GM18505 (cell line): ENCODE results near the gene FXYD6.

Experiments used
- ATAC-seq: cut with Tn5 transposase; IDR thresholded peaks from one replicate; pipeline ENCODE4 v1.9.1; 2021; ENCODE audit not compliant: unreplicated experiment
- POLR2A ChIP-seq: IDR thresholded peaks from 4 replicates; pipeline ENCODE4 v1.6.1; 2011; ENCODE audit warnings: borderline replicate concordance; ENCODE audit not compliant: insufficient read depth, insufficient read length; ENCODE audit errors: extremely low read depth

FXYD6 gene

DNA sequence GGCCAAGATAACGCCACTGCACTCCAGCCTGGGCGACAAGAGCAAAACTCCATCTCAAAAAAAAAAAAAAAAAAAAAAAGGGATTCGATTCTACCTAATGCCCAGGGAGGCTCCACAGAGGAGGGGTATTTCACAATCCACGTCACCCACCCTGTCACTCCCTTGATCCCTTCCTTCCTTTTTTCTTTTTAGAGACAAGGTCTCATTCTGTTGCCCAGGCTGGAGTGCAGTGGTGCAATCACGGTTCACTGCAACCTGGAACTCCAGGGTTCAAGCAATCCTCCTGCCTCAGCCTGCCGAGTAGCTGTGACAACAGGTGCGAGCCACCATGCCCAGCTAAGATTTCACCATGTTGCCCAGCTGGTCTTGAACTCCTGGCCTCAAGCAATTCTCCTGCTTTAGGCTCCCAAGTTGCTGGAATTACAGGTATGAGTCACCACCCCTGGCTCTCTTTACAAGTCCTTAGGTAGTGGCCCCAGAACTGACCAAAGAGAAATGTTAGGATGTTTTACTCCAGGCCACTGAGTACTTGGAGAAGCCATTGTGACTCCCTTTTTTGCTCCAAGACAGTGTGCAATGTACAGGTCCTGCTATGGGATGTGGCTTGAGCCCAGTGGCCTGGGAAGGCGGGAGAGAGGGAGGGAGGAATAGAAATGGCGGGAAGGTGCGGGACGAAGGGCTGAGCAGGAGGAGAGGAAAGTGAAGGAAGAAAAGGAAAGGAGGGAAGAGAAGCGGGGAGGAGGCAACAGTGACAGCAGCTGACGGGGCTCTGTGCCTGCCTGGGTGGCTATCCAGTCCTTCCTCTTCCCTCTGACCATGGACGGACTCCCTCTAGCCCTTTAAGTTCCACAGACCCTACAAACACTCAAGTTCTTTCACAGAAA, 40.1 kb downstream of the FXYD6 start:
- TF ChIP-seq POLR2A, result no peak
- ATAC-seq, result no peak

DNA sequence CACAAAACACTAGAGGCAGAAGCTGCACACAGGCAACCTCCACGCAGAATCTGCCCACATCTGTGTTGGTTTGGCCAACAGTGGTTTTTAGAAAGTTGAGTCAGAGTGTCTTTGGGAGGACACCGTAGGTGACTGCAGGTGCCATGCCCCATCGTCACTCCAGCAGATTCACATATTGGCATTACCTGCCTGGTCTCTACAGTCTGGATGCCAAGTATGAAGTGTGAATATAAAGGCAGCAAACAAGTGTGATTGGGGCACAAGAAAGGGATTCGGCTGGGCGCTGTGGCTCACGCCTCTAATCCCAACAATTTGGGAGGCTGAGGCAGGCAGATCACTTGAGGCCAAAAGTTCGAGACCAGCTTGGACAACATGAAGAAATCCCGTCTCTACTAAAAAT, 40.9 kb downstream of the FXYD6 start:
- TF ChIP-seq POLR2A, result no peak
- no peak for ATAC-seq

DNA sequence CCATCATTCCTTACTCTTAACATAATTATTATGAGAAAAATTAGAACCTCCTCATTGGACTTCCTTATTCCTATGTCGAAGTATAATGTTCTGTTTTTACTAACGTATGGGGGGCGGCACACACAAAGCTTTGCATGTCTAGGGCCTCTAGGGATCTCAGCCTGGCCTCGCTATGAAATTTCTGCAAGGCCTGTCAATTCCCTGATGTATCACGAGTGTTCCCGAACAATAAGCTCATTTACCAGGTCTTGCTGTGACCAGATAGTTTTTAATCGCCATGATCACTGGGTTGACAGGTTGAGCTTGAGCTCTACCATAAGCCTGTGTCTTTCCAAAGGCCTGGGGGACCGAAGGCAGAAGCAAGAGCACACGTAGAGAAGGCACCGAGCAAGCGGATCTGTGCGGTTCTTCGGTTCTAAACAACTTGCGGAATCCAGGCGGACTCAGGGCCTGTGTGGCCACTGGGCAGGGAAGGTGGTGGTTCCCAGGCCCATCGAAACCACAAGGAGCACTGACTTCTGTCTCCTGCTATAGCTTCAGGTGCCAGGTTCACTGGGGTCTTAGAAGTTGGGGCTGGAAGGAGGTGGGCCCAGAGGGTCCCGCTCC, 41.5 kb downstream of the FXYD6 start:
- no peak for TF ChIP-seq POLR2A
- ATAC-seq, result no peak

DNA sequence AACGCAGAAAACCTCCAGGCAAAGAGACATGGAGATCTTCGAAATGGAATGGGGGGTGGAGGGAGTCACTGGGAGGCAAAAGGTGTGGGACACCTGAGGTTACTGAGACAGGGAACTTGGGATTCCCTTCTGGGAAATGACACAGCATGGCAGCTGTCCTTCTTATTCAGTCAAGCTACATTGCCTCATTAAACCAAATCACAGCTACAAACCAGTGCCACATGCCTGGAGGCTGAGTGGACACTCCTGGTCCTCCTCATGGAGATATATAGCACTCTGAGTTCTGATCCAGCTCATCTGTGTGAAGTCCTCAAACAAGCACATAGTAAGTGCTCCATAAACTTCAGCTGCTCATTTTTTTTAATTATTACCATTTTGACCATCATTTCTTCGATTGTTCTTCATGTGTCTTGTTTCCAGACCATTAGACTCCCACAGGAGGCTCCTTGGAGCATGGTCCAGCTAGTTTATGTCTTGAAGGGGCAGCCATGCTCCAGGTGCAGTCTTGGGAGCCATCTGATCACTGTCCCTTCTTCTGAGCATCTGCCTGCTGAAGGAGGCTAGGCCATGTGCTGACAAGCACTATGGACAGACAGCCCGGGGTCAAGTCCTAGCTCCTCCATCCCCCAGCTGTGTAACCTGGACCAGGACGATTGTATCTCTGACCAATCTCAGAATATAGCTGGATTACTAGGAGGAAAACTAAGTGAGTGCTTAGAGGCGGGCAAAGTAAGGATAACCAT, 42.2 kb downstream of the FXYD6 start:
- TF ChIP-seq POLR2A, result no peak

DNA sequence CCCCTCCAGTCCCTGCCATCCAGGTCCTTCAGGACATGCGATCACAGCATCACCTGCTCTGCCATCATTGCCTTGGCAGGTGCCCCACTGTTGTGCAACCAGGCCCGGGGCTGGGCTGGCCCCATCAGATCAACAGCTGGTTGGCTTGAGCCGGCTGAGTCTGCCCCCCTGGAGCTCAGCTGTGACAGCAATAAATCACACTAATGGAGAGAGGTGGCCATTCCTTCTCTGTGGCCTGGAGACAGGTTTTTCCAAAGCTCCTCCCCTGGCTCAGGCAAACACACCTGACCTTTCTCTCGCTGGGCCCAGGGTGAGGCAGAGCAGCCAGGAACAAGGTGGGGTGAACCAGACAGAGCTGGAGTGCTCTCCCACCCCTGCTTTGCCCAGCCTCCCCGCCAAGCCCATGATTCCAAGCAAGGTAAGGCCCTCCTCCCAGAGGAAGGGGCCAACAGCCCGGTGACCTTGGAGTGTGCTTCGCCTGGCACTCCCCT, 43.0 kb downstream of the FXYD6 start:
- no peak for TF ChIP-seq POLR2A
- no peak for ATAC-seq

More for the DNA sequence above, 42.2 kb downstream of the FXYD6 start:
- no peak for ATAC-seq

DNA sequence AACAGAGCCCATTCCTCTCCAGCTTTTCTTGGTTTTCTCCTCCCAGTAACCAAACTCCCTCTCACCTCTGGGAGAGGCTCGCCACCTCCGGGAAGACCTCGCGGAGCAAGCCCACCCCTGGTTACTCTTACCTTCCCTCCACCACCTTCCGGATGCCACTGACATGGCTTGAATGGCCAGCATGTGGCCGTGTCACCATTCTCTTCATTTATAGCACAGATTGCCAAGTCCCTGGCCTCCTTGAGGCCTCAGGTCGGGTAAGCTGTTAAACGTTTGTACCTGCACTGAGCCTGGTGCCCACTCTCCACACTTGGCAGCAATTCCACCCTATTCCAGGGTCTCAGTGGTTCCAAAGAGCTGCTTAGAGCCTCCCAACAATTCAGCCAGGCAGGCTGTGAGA, 43.9 kb downstream of the FXYD6 start:
- no peak for ATAC-seq
- no peak for TF ChIP-seq POLR2A

DNA sequence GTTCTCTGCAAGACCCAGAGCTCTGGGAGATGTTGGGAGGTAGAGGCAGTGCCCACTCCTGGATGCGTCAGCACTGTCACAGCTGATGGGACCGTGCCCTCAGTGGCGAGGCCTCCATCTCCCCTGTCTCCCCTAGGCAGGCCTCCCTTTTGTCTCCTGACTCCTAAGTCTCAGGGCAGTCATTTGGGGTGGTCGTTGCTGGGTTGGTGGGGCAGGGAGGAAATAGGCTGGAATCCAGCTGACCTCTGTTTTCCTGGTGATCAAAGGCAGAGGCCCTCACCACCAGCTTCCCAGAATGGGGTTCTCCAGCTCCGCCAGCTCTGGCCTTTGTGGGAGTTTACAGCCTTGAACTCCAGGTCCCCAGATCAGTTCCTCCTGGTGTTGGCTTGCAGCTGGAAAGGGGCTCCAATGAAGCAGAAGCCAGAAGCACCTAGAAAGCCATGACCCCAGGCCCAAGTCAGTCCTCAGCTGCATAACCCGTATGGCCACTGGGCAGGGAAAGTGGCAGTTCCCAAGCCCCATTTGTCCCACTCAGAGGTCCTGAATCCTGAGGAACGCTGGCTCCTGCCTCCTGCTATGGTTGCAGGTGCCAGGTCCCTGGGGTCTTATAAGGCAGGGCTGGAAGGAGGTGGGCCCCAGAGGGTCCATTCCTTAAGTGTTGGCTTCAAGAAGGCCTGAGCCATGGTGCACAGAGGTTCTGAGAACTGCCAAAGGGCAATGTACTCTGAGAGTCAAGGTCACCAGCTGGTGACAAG, 44.6 kb downstream of the FXYD6 start:
- no peak for TF ChIP-seq POLR2A
- ATAC-seq, result no peak

DNA sequence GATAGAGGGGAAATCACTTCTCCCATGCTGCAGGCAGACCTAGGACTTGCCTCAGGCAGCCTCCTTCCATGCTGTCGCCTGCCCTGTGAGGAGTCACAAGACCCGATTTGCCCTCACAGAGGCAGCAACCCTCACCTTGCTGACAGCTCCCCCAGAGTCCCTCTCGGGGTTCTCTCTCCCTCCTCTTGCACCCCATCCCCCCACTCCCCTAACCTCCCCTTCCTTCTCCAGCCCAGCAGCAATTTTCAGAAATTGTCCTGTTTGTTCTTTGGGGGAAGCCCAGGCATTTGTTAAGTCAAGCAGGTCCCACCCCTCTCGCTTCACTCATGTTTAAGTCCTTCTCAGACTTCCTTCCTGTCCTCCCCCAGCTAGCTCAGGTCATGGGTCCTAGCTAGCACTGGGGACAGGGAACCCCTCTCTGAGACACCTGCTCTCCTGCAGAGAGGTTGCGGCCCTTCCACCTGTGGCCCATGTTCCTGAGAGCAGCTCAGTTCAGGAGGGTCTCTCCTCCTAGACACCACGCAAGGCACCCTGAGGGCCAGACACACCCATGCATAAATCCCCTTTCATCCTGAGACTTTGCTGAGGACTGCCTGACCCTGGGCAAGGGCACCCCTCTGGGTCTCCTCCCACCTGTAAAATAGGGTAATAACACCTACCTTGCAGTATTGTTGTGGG, 45.6 kb downstream of the FXYD6 start:
- TF ChIP-seq POLR2A, result no peak
- ATAC-seq, result no peak

DNA sequence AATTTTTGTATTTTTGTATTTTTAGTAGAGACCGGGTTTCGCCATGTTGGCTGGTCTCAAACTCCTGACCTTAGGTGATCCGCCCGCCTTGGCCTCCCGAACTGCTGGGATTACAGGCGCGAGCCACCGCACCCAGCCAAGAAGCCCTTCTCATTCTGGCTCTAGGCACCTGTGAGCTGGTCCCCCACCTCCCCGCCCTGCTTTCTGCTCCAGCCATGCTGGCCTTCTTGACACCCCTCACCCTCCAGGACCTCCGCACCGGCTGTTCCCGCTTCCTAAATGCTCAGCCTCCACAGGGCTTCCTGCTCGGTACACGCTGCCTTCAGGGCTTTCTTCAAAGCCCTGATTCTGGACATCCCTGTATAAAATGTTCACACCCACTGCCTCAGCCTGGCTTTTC, 46.4 kb downstream of the FXYD6 start:
- no peak for TF ChIP-seq POLR2A
- ATAC-seq, result no peak

DNA sequence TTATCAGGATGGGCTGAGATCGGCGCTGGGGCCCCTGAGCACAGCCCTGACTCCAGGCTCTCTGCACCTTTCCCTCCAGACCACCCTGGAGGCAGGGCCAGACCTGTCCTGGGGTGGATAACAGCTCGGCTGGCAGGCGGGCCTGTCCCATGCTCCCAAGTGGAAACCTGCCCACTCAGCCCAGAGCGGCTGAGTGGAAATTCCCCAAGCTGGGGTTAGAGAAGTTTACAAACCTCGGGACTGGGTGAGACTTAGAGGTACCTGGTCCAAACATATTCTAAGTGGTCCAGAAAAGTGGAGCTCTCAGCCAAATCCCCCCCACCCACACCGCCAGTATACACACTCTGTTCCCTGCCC, 47.1 kb downstream of the FXYD6 start:
- no peak for TF ChIP-seq POLR2A
- no peak for ATAC-seq

DNA sequence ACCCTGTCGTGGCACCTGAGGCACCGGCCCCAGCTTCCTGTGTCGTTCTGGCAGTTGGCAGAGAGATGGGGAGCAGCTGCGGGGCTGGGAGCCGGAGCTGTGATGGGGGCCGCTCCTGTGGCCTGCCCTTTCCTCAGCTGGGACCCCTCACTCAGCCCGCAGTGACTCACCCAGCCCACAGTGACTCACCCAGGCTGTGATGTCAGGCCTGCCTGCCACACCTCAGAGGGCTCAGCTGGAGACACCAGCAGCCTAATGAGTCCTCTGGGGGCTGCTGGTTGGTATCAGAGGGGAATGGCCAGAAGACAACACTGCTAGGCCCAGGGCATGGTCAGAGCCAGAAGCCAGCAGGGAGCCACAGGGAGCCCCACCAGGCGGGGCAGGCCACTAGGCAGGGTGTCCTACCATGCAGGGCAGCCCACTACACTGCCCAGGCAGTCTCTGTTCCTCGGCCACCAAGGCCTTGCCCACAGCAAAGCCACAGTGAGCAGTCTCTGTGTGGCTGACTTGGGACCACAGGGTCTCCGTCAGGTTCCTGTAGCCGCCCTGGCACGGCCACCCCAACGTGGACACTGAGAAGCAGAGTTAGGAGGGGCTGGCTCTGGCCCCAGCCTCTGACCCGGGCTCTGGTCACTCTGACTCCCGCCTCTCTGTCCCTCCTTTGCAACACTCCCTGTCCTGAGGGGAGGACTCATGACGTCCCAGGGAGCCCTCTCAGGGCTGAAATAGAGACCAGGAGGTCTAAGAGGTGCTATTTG, 47.7 kb downstream of the FXYD6 start:
- no peak for TF ChIP-seq POLR2A
- ATAC-seq, result no peak
